A673 (cell line): ENCODE measurements around the gene PRCD. TPM values are rescaled to one million over a fixed set of nuclear protein-coding genes. Genes with fewer than 3 reads are reported as not detected.

ENCODE experiments used
- BruUV-seq: library from RNA; stranded (reverse); fragments of 400-500 nt; replicated peaks from 2 replicates; lab custom pipeline; 2021; lab: Mats Ljungman, UMichigan
- CTCF ChIA-PET: fragments of 300-600 bp; sonication (Branson Sonifier 250); formaldehyde crosslinking; loops from one replicate; lab custom pipeline; 2022; ENCODE audit warnings: antibody characterized with exemption; lab: Charles Lee
- POLR2A ChIA-PET: fragments of 300-600 bp; sonication (Branson Sonifier 250); formaldehyde crosslinking; loops from one replicate; lab custom pipeline; 2022; ENCODE audit warnings: antibody characterized with exemption; ENCODE audit not compliant: low non-redundant PET; lab: Charles Lee
- DNase-seq: peaks from one replicate; pipeline ENCODE4 v3.0.0-alpha.2; 2015; ENCODE audit warnings: low spot score
- H3K27ac ChIP-seq: fragments of 200-600 bp; sonication (generic); 2 replicates; pipeline ENCODE4 v1.5.1; 2016; ENCODE audit warnings: mixed run types, low read depth, mild to moderate bottlenecking, mixed read lengths, antibody characterized with exemption, low read length; ENCODE audit not compliant: poor library complexity, severe bottlenecking
- H3K27me3 ChIP-seq: fragments of 200-600 bp; sonication (generic); replicated peaks from 2 replicates; pipeline ENCODE4 v1.6.1; 2017; ENCODE audit warnings: mixed run types, low read depth, mild to moderate bottlenecking, mixed read lengths, antibody characterized with exemption, low read length; ENCODE audit not compliant: insufficient read depth, poor library complexity
- H3K36me3 ChIP-seq: fragments of 200-600 bp; sonication (generic); 2 replicates; pipeline ENCODE4 v1.6.1; 2016; ENCODE audit warnings: mixed run types, mild to moderate bottlenecking, mixed read lengths, antibody characterized with exemption, low read length; ENCODE audit not compliant: insufficient read depth, poor library complexity, severe bottlenecking
- H3K4me1 ChIP-seq: fragments of 200-600 bp; sonication (generic); 2 replicates; pipeline ENCODE4 v1.6.1; 2017; ENCODE audit warnings: mixed run types, mild to moderate bottlenecking, mixed read lengths, antibody characterized with exemption, low read length; ENCODE audit not compliant: insufficient read depth, poor library complexity, severe bottlenecking
- H3K4me3 ChIP-seq: fragments of 200-600 bp; sonication (generic); 2 replicates; pipeline ENCODE4 v1.5.1; 2016; ENCODE audit warnings: low read depth, mixed run types, mild to moderate bottlenecking, mixed read lengths, low read length; ENCODE audit not compliant: poor library complexity, severe bottlenecking
- H3K9me3 ChIP-seq: fragments of 200-600 bp; sonication (generic); 2 replicates; pipeline ENCODE4 v1.6.1; 2016; ENCODE audit warnings: mixed run types, low read depth, mild to moderate bottlenecking, mixed read lengths, antibody characterized with exemption, low read length; ENCODE audit not compliant: poor library complexity, severe bottlenecking
- CTCF ChIP-seq: fragments of 300-800, 200-600 bp; sonication (generic); conservative IDR thresholded peaks from 2 replicates; pipeline ENCODE4 v1.5.1; 2017; ENCODE audit warnings: low read depth, mild to moderate bottlenecking, antibody characterized with exemption, low read length, moderate library complexity, mixed read lengths
- EZH2 ChIP-seq: fragments of 200-600 bp; sonication (generic); IDR thresholded peaks from 2 replicates; pipeline ENCODE4 v1.6.1; 2017; ENCODE audit warnings: borderline replicate concordance, low read depth, mild to moderate bottlenecking, mixed read lengths, antibody characterized with exemption, low read length; ENCODE audit not compliant: poor library complexity, severe bottlenecking
- intact Hi-C: fragments of 100-400 bp; cut with micrococcal nuclease; formaldehyde crosslinking; loops from one replicate; pipeline ENCODE4 v1.10.0; 2022; ENCODE audit not compliant: unreplicated experiment
- total RNA-seq: library from RNA; stranded (reverse); gene quantifications from 2 replicates; pipeline ENCODE4 v1.2.3, GENCODE V29; 2021

PRCD gene
- total RNA-seq, 1 experiment from 2014 or later = not detected

DNA sequence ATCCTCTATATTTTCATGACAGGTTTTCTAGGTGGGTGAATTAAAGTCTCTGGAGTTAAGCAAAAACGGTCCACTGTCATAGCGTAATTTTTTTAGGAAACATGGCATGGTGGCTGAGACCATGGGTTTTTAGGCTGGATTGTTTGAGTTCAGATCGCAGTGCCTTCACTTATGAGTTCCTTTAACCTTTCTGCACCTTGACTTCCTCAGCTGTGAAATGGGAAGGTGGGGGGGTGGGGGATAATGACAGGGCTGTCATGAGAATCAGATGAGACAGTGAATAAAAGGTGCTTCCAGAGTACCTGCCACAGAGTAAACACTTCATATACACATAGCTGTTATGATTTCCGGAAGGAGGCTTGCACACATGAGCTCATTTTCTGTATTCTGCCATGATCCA lies 11.8 kb downstream of the PRCD start:
- POLR2A ChIA-PET = no interaction called here
- intact Hi-C loops = no loop called here
- TF ChIP-seq EZH2 = no peak
- no peak for TF ChIP-seq CTCF

DNA sequence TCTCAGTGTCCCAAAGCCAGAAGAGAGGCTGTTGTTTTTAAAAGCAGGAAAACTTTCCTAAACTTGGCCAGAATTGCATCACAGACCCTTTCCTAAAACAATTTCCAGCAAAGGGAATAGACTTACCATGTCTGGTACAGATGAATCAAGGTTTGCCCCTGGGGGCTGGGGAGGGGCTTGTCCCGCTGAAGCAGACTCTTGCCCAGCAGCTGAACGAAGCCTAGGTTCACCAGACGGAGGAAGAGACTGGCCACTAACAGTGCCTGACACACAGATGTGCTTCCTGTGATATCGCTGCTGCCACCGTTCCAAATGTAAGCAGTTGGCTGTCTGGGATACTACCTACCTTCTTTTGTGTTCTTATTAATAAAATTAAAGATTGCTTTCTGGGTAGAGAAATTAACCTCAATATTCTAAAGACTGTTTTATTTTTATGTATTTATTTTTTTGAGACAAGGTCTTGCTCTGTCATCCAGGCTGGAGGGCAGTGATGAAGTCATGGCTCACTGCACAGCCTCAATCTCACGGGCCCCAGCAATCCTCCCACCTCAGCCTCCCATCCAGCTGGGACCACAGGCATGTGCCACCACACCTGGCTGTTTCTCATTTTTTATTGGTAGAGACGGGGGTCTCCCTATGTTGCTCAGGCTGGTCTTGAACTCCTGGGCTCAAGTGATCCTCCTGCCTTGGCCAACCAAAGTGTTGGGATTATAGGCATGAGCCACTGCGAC lies 13.5 kb downstream of the PRCD start:
- no peak overlapping the region for H3K4me3 ChIP-seq
- no peak for TF ChIP-seq EZH2
- POLR2A ChIA-PET = no interaction called here
- H3K27me3 ChIP-seq = no peaks in the 10 kb centered on the region
- no peaks in the 10 kb centered on the region for H3K4me1 ChIP-seq
- no peaks in the 10 kb centered on the region for H3K9me3 ChIP-seq
- no peak overlapping the region for H3K27ac ChIP-seq
- intact Hi-C loops = no loop called here
- no peak for DNase-seq
- CTCF ChIA-PET = no interaction called here
- no TSS peak for BruUV-seq
- H3K36me3 ChIP-seq = no peaks in the 10 kb centered on the region

More for the DNA sequence above, 11.8 kb downstream of the PRCD start:
- Histone ChIP-seq H3K9me3 (no peaks in the 10 kb centered on the region), H3K4me3 (no peak overlapping the region), H3K4me1 (peaks cover 6% of the 10 kb centered on the region), H3K36me3 (no peaks in the 10 kb centered on the region), H3K27me3 (no peaks in the 10 kb centered on the region), H3K27ac (no peak overlapping the region)
- no peak for DNase-seq
- BruUV-seq = no TSS peak
- CTCF ChIA-PET = no interaction called here

GRCh38 chr17:76554131-76554530 lies 14.3 kb downstream of the PRCD start:
- no peak for DNase-seq
- Histone ChIP-seq H3K27ac (no peak overlapping the region), H3K4me1 (peaks cover under 1% of the 10 kb centered on the region), H3K4me3 (no peak overlapping the region), H3K36me3 (peaks cover 6% of the 10 kb centered on the region), H3K9me3 (no peaks in the 10 kb centered on the region), H3K27me3 (no peaks in the 10 kb centered on the region)
- ChIA-PET POLR2A (interaction anchor here (0.6 kb wide), 1 partner anchor 592 kb away, joined by 3 read pairs; no protein-coding TSS in a partner anchor), CTCF (no interaction called here)
- intact Hi-C loops = no loop called here
- TF ChIP-seq CTCF (no peak), EZH2 (no peak)
- no TSS peak for BruUV-seq
